Ovary (tissue), 10 donors: ENCODE measurements around the gene PGBD1. TPM values are rescaled to one million over a fixed set of nuclear protein-coding genes. Genes with fewer than 3 reads are reported as not detected.
A peak's percentile ranks its signal among the peaks of the same experiment; 100 is the strongest.

Source experiments
- DNase-seq, 5 donors: peaks; one replicate each; pipeline ENCODE4 v3.0.0-alpha.2; 2019 to 2020
- H3K27ac ChIP-seq, 2 donors: fragments of 200-600 bp; one replicate each; pipeline versions ENCODE4 v1.5.1 to v1.8.0; 2019 to 2022
- H3K27me3 ChIP-seq: fragments of 200-600 bp; one replicate; pipeline ENCODE4 v1.8.0; 2022
- H3K36me3 ChIP-seq: fragments of 200-600 bp; sonication (generic); one replicate; pipeline ENCODE4 v1.5.1; 2019
- H3K4me1 ChIP-seq: one replicate; pipeline ENCODE4 v1.8.1; 2013; ENCODE audit warnings: mild to moderate bottlenecking, moderate library complexity; ENCODE audit not compliant: insufficient read depth
- H3K4me3 ChIP-seq: fragments of 200-600 bp; sonication (generic); one replicate; pipeline ENCODE4 v1.5.1; 2017
- H3K9me3 ChIP-seq, 2 donors: fragments of 200-600 bp in 1 of 2; sonication (generic) in 1 of 2; one replicate each; pipeline versions ENCODE4 v1.5.1 to v1.8.1; 2013 to 2019; ENCODE audit warnings: mild to moderate bottlenecking in 1 of 2, moderate library complexity in 1 of 2
- EP300 ChIP-seq: sonication (generic); formaldehyde crosslinking; IDR thresholded peaks from one replicate; pipeline ENCODE4 v1.6.1; 2017; ENCODE audit warnings: antibody characterized with exemption
- POLR2A ChIP-seq: fragments of 450-650 bp; IDR thresholded peaks from one replicate; pipeline ENCODE4 v1.6.1; 2017; ENCODE audit warnings: antibody characterized with exemption, mild to moderate bottlenecking, moderate library complexity
- WGBS, 3 donors: extraction: QIAGEN DNeasy Blood & Tissue Kit in 1 of 3; methylation state at CpG; one replicate each; pipeline versions ENCODE4 v1.1.5 to v1.1.7; 2013 to 2017; 5-methylcytosine and 5-hydroxymethylcytosine counted together
- intact Hi-C, 4 donors: fragments of 100-400 bp; cut with DNase I; formaldehyde crosslinking; loops; one replicate each; pipeline versions ENCODE4 v1.11.0 to v1.15.1; 2022 to 2023
- long read RNA-seq, 3 donors: library from polyadenylated mRNA in 2 of 3; unstranded in 2 of 3; transcript quantifications; one replicate each; pipeline ENCODE4 v2.0.0 and lab custom pipeline, GENCODE V29; 2021 to 2026
- polyA plus RNA-seq, 2 donors: library from polyadenylated mRNA; stranded (reverse); fragments of 200-250 nt in 1 of 2; fragments of 350-450 nt in 1 of 2; fragmentation: Illumina TruSeq in 1 of 2; extraction: RNeasy Lipid Tissue Mini Kit (QIAGEN cat#74804) in 1 of 2; gene quantifications; one replicate each; pipeline ENCODE4 v1.2.3, GENCODE V29; 2013 to 2014
- total RNA-seq, 7 donors: library from RNA; depleted of rRNA in 2 of 7; stranded (reverse); fragments of >200 nt in 2 of 7; fragmentation: NEBNext Ultra II Directional in 3 of 7; extraction: Animal tissue kit (Norgen Biotek cat#: 25700) in 3 of 7; gene quantifications; one replicate each; pipeline versions ENCODE4 v1.1.0 to v1.2.4, GENCODE V29; 2016 to 2023
- TF ChIP-seq, protein P1 (sequence below), 3 donors: fragments of 450-650 bp in 2 of 3; fragments of 200-600 bp in 1 of 3; IDR thresholded peaks; one replicate each; pipeline versions ENCODE4 v1.5.1 to v1.8.0; 2016 to 2022; ENCODE audit warnings: antibody characterized with exemption in 3 of 3, mild to moderate bottlenecking in 1 of 3
- donor health status: DM: no; HTN: no; CAD: no; lungs with moderate emphysema.
- donor health status: DM: no; HTN: no; CAD: no.
- donor health status: Bipolar disorder and iron deficiency.
- donor health status: DM: yes; HTN: yes; CAD: no.
- donor health status: DM: no; HTN: no; CAD: no.
- donor health status: DM: yes; HTN: yes; CAD: no.

Gene PGBD1, protein sequence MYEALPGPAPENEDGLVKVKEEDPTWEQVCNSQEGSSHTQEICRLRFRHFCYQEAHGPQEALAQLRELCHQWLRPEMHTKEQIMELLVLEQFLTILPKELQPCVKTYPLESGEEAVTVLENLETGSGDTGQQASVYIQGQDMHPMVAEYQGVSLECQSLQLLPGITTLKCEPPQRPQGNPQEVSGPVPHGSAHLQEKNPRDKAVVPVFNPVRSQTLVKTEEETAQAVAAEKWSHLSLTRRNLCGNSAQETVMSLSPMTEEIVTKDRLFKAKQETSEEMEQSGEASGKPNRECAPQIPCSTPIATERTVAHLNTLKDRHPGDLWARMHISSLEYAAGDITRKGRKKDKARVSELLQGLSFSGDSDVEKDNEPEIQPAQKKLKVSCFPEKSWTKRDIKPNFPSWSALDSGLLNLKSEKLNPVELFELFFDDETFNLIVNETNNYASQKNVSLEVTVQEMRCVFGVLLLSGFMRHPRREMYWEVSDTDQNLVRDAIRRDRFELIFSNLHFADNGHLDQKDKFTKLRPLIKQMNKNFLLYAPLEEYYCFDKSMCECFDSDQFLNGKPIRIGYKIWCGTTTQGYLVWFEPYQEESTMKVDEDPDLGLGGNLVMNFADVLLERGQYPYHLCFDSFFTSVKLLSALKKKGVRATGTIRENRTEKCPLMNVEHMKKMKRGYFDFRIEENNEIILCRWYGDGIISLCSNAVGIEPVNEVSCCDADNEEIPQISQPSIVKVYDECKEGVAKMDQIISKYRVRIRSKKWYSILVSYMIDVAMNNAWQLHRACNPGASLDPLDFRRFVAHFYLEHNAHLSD
- total RNA-seq (1 to 10 TPM; 2.1 to 5.0 (median 3.5) TPM), polyA plus RNA-seq (1 to 10 TPM; 1.8 to 3.5 TPM)
- long read RNA-seq, donor 1, partial matches to known transcripts: 1 of 22 reads
- long read RNA-seq, donor 1, other reads (novel, unspliced or antisense): 17 of 22 reads
- long read RNA-seq, donor 2: 0 reads
- long read RNA-seq, donor 3, partial matches to known transcripts: 0 of 7 reads
- long read RNA-seq, donor 3, other reads (novel, unspliced or antisense): 6 of 7 reads

DNA sequence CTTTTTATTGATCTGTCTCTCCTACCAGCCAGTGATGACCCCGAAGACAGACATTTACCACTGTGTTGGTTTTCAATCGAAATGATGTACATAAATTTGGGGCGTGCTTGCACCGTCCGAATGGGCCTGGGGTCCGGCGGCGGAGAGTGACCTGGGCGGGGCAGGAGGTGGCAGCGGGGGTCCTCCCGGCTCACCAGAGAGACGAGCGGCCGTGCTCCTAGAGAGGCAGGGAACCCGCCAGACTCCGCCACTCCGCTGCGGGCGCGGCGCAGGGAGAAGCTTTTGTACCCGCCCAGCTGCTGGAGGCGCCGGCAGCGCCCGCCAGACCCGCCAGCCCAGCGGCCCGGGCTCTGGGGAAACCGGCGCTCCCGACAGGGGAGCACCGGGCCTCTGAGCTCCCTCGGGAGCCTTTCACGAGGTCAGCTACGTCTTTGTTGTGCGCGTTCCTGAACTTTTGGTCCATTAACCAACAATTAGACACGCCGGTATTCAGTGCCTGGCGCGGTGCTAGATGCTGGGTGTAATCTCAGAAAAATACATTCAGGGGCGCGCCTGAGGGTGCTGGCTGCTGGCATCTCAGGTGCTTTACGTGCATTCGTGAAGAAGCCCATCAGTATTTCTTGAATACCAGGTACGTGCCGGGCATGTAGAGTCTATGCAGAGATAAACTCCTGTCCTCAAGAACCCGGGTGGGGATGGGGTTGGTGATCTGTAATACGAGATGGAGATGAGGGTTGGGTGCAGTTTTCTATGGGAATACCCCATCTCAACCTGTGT, at the start of gene PGBD1:
PGBD1 (plus strand) TSS at position 285 of the 777 bp plus-strand sequence. CDS start 2,242 bp downstream, outside the sequence.
- intact Hi-C loops: loop anchor here in 1 of 4 donors (5.0 kb wide), 1 partner anchor 41 kb away; no protein-coding TSS in a partner anchor
- peak; percentile 45 to 82 (median 56) for DNase-seq
- peaks cover 3% of the 10 kb centered on the region for H3K4me1 ChIP-seq
- H3K27ac ChIP-seq: no peak within 1 kb of the TSS
- no peaks in the 10 kb centered on the region for H3K36me3 ChIP-seq
- peaks cover 0 to 9% of the 10 kb centered on the region in 2 donors for H3K9me3 ChIP-seq
- no peak for TF ChIP-seq EP300
- no peak for TF ChIP-seq POLR2A
- TF ChIP-seq, protein P1, sequence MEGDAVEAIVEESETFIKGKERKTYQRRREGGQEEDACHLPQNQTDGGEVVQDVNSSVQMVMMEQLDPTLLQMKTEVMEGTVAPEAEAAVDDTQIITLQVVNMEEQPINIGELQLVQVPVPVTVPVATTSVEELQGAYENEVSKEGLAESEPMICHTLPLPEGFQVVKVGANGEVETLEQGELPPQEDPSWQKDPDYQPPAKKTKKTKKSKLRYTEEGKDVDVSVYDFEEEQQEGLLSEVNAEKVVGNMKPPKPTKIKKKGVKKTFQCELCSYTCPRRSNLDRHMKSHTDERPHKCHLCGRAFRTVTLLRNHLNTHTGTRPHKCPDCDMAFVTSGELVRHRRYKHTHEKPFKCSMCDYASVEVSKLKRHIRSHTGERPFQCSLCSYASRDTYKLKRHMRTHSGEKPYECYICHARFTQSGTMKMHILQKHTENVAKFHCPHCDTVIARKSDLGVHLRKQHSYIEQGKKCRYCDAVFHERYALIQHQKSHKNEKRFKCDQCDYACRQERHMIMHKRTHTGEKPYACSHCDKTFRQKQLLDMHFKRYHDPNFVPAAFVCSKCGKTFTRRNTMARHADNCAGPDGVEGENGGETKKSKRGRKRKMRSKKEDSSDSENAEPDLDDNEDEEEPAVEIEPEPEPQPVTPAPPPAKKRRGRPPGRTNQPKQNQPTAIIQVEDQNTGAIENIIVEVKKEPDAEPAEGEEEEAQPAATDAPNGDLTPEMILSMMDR (IDR thresholded peaks at IDR 0.05): no peak
- 1% methylated on average over 42 to 50 of the region's 50 CpGs for WGBS, 3 donors
- H3K27me3 ChIP-seq: no peaks in the 10 kb centered on the region
- H3K4me3 ChIP-seq: peak within 1 kb of the TSS; percentile 44

DNA sequence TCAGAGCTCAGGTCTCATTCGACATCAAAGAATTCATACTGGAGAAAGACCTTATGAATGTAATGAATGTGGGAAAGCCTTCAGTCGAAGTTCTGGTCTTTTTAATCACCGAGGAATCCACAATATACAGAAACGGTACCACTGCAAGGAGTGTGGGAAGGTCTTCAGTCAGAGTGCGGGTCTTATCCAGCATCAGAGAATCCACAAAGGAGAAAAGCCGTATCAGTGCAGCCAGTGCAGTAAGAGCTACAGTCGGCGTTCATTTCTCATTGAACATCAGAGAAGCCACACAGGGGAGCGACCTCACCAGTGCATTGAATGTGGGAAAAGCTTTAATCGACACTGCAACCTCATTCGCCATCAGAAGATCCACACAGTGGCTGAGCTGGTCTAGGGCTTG, 48.6 kb upstream of the PGBD1 start:
- Histone ChIP-seq H3K27ac (no peak overlapping the region), H3K27me3 (no peaks in the 10 kb centered on the region), H3K4me1 (no peaks in the 10 kb centered on the region), H3K4me3 (no peak overlapping the region), H3K36me3 (no peaks in the 10 kb centered on the region), H3K9me3 (peaks cover 0 to 3% of the 10 kb centered on the region in 2 donors)
- WGBS, 3 donors: 95 to 97% (median 96%) methylated on average over 11 of the region's 11 CpGs
- TF ChIP-seq, protein P1 (IDR thresholded peaks at IDR 0.05): no peak
- TF ChIP-seq EP300 (no peak), POLR2A (no peak)
- DNase-seq: no peak
- intact Hi-C loops: no loop called here

DNA sequence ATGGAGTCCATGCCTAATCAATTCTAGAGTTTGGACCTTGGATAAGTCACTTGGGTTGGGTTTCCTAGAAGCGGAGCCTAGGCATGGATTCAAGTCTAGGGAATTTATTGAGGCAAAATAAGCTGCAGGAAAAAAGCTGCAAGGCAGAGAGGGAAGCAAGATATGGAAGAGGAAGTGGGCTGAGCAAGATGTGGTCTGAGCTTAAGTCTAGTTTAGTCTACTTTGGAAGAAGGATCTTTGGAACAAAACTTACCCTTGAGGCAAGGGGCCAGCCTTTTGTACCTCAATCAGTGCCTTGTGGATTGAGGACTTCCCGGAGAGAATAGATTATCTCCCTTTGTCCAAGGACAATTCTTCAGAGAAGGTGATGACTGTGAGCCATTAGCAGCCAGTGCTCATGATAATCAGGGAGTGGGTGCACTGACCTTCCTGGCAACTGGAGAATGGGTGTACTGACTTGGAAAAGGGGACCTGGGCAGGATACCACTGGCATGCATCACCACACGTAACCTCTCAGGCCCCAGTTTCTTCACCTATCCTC, 45.4 kb upstream of the PGBD1 start:
- H3K4me3 ChIP-seq: no peak overlapping the region
- peaks cover 0 to 3% of the 10 kb centered on the region in 2 donors for H3K9me3 ChIP-seq
- DNase-seq: no peak
- TF ChIP-seq EP300 (no peak), POLR2A (no peak)
- TF ChIP-seq, protein P1 (IDR thresholded peaks at IDR 0.05): no peak
- H3K27me3 ChIP-seq: no peaks in the 10 kb centered on the region
- WGBS, 3 donors: 74 to 92% (median 77%) methylated on average over 3 of the region's 3 CpGs
- H3K27ac ChIP-seq: no peak overlapping the region
- H3K36me3 ChIP-seq: no peaks in the 10 kb centered on the region
- intact Hi-C loops: no loop called here
- no peaks in the 10 kb centered on the region for H3K4me1 ChIP-seq
